ENCODE measurements around the gene ADGRA3.

- TF ChIP-seq CTCF (IDR thresholded peaks at IDR 0.05), result no peak
- no peak for TF ChIP-seq POLR2A (IDR thresholded peaks at IDR 0.05)
Measured at GRCh38 chr4:22504447-22504846, 11.4 kb downstream of the ADGRA3 start.

All from thyroid gland (tissue), 4 donors.